ENCODE data around the gene PPP4R4. TPM values are rescaled to one million over a fixed set of nuclear protein-coding genes. Genes with fewer than 3 reads are reported as not detected.

The PPP4R4 gene
- total RNA-seq, 1 donor from 2014 or later, result 0.16 TPM

- intact Hi-C loops (cut with DNase I), result no loop called here
- ATAC-seq, result no peak
- no peak for DNase-seq (ENCODE audit: missing footprints)
Observed at GRCh38 chr14:94316692-94317091, 142.6 kb downstream of the PPP4R4 start.

DNA sequence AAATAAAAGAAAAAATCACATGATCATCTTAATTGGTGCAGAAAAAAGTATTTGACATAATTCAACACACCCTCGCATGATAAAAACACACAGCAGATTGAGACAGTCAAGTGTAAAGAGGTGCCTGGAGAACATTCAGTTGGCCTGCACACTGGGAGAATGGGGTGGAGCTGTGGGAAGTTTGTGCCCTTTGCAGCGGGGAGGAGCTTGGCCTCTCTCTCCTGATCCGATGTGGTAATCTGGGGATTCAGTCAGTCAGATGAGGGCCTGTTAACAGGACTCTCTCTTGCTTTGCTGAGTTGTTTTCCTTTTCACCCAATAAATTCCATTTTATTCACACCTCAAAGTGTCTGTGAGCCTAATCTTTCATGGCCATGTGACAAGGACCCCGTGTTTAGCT, 143.1 kb downstream of the PPP4R4 start:
- intact Hi-C loops (cut with DNase I), result no loop called here
- ATAC-seq, result peak; percentile 83
- DNase-seq (ENCODE audit: missing footprints), result no peak

DNA sequence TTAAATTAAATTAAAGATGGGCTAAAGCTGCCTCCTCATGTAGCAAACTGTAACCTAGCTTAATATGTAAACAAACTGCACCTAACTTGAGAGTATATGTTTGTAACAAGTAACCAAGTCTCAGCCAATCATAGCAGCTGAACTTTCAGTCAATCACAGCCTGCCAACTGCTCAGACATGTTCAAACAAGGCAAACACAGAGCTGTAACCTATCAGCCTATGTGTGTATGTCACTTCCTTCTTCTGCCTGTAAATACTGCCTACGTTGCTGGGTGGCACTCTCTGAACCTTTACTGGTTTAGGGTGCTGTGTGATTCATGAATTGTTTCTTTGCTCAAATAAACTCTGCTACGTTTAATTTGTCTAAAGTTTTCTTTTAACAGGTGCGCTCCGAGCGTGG, 146.1 kb downstream of the PPP4R4 start:
- intact Hi-C loops (cut with DNase I), result no loop called here
- ATAC-seq (no peak), DNase-seq (ENCODE audit: missing footprints) (no peak)

GRCh38 chr14:94321421-94322271, 147.5 kb downstream of the PPP4R4 start:
- intact Hi-C loops (cut with DNase I), result no loop called here
- DNase-seq (ENCODE audit: missing footprints), result no peak
- no peak for ATAC-seq

- DNase-seq (ENCODE audit: missing footprints) (no peak), ATAC-seq (no peak)
- intact Hi-C loops (cut with DNase I), result no loop called here
Observed at GRCh38 chr14:94322648-94323570, 148.8 kb downstream of the PPP4R4 start, which contains the start of gene SERPINA6. Gene SERPINA6 (minus strand): TSS chr14:94323336. CDS start chr14:94314648, 8,688 bp downstream.

- DNase-seq (ENCODE audit: missing footprints) (no peak), ATAC-seq (no peak)
- intact Hi-C loops (cut with DNase I), result no loop called here
Observed at GRCh38 chr14:94328196-94328595, 154.1 kb downstream of the PPP4R4 start.

Other genes starting within 250 kb of the PPP4R4 start
- not detected for gene FAM181A, start 247.0 kb upstream of the PPP4R4 start, total RNA-seq
- gene ASB2, start 197.8 kb upstream of the PPP4R4 start, total RNA-seq, result 294 TPM
- gene CCDC197, start 177.0 kb upstream of the PPP4R4 start, total RNA-seq, result 0.84 TPM
- 0.35 TPM for gene OTUB2, start 148.0 kb upstream of the PPP4R4 start, total RNA-seq
- gene DDX24, start 93.1 kb upstream of the PPP4R4 start, total RNA-seq, result 187 TPM
- gene IFI27L1, start 93.0 kb upstream of the PPP4R4 start, total RNA-seq, result 10.7 TPM
- gene IFI27, start 63.6 kb upstream of the PPP4R4 start, total RNA-seq, result 164 TPM
- gene IFI27L2, start 44.7 kb upstream of the PPP4R4 start, total RNA-seq, result 52.4 TPM
- gene SERPINA10, start 118.9 kb downstream of the PPP4R4 start, total RNA-seq, result not detected
- not detected for gene SERPINA6, start 149.0 kb downstream of the PPP4R4 start, total RNA-seq
- gene SERPINA2, start 192.4 kb downstream of the PPP4R4 start, total RNA-seq, result not detected
- gene SERPINA1, start 214.3 kb downstream of the PPP4R4 start, total RNA-seq, result 9.1 TPM